CD4-positive, CD25-positive, alpha-beta regulatory T cell (primary cell): ENCODE data around the gene AK6. TPM values are rescaled to one million over a fixed set of nuclear protein-coding genes. Genes with fewer than 3 reads are reported as not detected.
A peak's percentile ranks its signal among the peaks of the same experiment; 100 is the strongest.

Source experiments
- ATAC-seq, 2 donors: fragments of 150-1000 bp; cut with Tn5 transposase; one replicate each; pipeline ENCODE4 v1.10.0; 2021; ENCODE audit warnings: low read depth in 2 of 2, moderate number of reproducible peaks in 2 of 2, moderate library complexity in 1 of 2
- DNase-seq, 3 donors: peaks; one replicate each; pipeline versions ENCODE4 v3.0.0 to v3.0.0-alpha.2; 2012 to 2022; ENCODE audit warnings: mixed read lengths in 1 of 3
- H3K27ac ChIP-seq: one replicate; pipeline ENCODE4 v1.7.0; 2013; ENCODE audit warnings: mild to moderate bottlenecking, low read length; ENCODE audit not compliant: insufficient read depth, poor library complexity, severe bottlenecking
- H3K27me3 ChIP-seq: one replicate; pipeline ENCODE4 v1.7.0; 2013; ENCODE audit warnings: low read length; ENCODE audit not compliant: control insufficient read depth, insufficient read depth
- H3K36me3 ChIP-seq: one replicate; pipeline ENCODE4 v1.7.0; 2013; ENCODE audit warnings: mild to moderate bottlenecking, low read length, moderate library complexity; ENCODE audit not compliant: control insufficient read depth, insufficient read depth
- H3K4me1 ChIP-seq: 2 replicates; pipeline ENCODE4 v1.7.0; 2013; ENCODE audit warnings: mild to moderate bottlenecking, low read length; ENCODE audit not compliant: insufficient read depth, control insufficient read depth, poor library complexity, severe bottlenecking
- H3K4me3 ChIP-seq: one replicate; pipeline ENCODE4 v1.7.0; 2013; ENCODE audit warnings: low read depth, mild to moderate bottlenecking, low read length, moderate library complexity
- H3K9me3 ChIP-seq, 2 experiments: 1 replicate in 1 of 2; 2 replicates in 1 of 2; pipeline ENCODE4 v1.7.0; 2013; ENCODE audit warnings: low read length in 2 of 2, mild to moderate bottlenecking in 1 of 2, moderate library complexity in 1 of 2; ENCODE audit not compliant: control insufficient read depth in 2 of 2
- H3K27ac Mint-ChIP-seq, 3 donors: one replicate each; pipeline ENCODE4 v1.8.0; 2020 to 2022; ENCODE audit warnings: mild to moderate bottlenecking in 3 of 3, mixed read lengths in 3 of 3, moderate library complexity in 2 of 3
- H3K27me3 Mint-ChIP-seq: one replicate; pipeline ENCODE4 v1.8.0; 2022; ENCODE audit warnings: mild to moderate bottlenecking, mixed read lengths
- H3K36me3 Mint-ChIP-seq: one replicate; pipeline ENCODE4 v1.8.0; 2020; ENCODE audit warnings: mixed read lengths
- H3K4me1 Mint-ChIP-seq, 4 donors: one replicate each; pipeline ENCODE4 v1.8.0; 2020 to 2022; ENCODE audit warnings: mixed read lengths in 4 of 4, mild to moderate bottlenecking in 1 of 4
- H3K4me3 Mint-ChIP-seq, 4 donors: one replicate each; pipeline ENCODE4 v1.8.0; 2020 to 2022; ENCODE audit warnings: mild to moderate bottlenecking in 4 of 4, mixed read lengths in 4 of 4, moderate library complexity in 3 of 4
- H3K9me3 Mint-ChIP-seq, 7 donors: one replicate each; pipeline ENCODE4 v1.8.0; 2020 to 2022; ENCODE audit warnings: mixed read lengths in 7 of 7, mild to moderate bottlenecking in 3 of 7, moderate library complexity in 2 of 7
- polyA plus RNA-seq, 4 donors: library from polyadenylated mRNA; unstranded; fragments of 300-500 nt; fragmentation: Illumina TruSeq; gene quantifications; one replicate each; pipeline ENCODE4 v1.2.3, GENCODE V29; 2021
- total RNA-seq: library from RNA; stranded (reverse); gene quantifications from one replicate; pipeline ENCODE4 v1.2.3, GENCODE V29; 2022

The AK6 gene
- total and polyA plus RNA-seq, 5 donors from 2014 or later: 9.8 to 98.1 (median 81.9) TPM

DNA sequence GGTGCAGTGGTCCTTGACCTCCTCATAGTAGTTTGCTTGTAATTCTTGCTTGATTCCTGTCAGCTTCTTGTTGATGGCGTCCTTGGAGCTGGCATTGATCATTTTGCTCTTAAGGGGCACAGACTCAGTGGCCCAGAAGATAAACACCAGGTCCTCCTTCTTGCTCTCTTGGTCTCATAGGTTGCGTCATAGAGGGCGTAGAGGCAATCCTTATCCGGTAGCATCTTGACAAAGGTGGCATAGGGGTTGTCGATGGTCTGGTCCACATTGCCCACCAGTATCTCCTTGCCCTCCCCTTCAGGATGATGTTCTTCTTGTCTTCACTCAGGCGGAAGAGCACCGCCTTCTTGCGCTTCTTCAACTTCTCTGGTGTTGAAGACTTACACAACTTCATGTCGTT lies 55.9 kb downstream of the AK6 start:
- no peaks in the 10 kb centered on the region for H3K27me3 ChIP-seq
- H3K9me3 ChIP-seq: peaks cover 0 to 4% of the 10 kb centered on the region in 2 experiments
- Mint-ChIP-seq H3K27ac (no peak overlapping the region), H3K36me3 (peaks cover 50% of the 10 kb centered on the region), H3K27me3 (no peaks in the 10 kb centered on the region), H3K4me3 (no peak overlapping the region), H3K9me3 (peaks cover 0 to 8% (median 6%) of the 10 kb centered on the region in 7 donors), H3K4me1 (peaks cover 0 to 2% (median 0%) of the 10 kb centered on the region in 4 donors)
- no peak overlapping the region for H3K4me3 ChIP-seq
- DNase-seq: no peak
- peaks cover 14% of the 10 kb centered on the region for H3K36me3 ChIP-seq
- no peaks in the 10 kb centered on the region for H3K4me1 ChIP-seq
- ATAC-seq: no peak
- no peak overlapping the region for H3K27ac ChIP-seq

DNA sequence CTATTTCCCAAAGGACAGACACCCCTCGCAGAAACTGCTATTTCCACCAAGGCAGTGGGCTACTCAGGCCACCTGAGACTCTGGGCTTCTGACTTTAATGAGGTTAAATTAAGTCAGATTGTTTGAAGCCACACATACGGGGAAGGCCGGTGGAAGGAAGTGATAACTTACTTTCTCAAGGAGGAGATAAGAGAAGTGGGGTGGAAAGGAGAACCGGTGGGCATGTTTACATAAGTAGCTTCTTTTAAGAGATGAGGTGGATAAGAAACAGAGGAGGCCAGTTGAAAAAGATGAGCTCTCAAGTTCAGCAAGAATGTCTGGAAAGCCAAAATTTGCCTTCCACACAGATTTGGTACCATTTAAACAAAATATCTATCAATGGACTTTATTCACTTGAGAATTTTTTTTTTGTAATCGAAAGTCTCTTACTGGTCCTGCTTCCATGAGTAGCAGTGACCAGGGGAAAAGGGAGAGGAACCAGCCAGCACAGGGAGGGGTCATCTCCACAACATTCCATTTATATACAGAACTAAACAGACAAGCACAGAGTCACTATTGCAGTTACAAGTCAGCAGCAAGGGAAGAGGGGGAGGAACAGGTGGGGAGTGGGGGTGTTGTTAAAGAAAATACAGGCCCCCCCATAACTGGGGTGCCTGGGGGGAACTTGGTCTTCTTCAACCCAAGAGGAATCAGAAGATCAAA lies 56.7 kb downstream of the AK6 start:
- H3K4me1 ChIP-seq: no peaks in the 10 kb centered on the region
- H3K27ac Mint-ChIP-seq: peak overlapping the region in 1 of 3 donors; percentile 20

DNA sequence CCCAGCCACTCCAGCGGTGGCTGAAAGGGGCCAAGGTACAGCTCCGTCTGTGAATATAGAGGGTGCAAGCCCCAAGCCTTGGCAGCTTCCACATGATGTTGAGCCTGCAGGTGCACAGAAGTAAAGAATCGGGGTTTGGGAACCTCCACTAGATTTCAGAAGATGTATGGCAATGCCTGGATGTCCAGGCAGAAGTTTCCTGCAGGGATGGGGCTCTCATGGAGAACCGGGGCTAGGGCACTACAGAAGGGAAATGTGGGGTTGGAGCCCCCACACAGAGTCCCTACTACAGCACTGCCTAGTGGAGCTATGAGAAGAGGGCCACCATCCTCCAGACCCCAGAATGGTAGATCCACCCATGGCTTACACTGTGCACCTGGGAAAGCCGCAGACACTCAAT lies 59.9 kb downstream of the AK6 start:
- H3K27me3 ChIP-seq: no peaks in the 10 kb centered on the region
- peaks cover 53% of the 10 kb centered on the region for H3K36me3 Mint-ChIP-seq

More for the DNA sequence above, 56.7 kb downstream of the AK6 start:
- Histone ChIP-seq H3K36me3 (peaks cover 14% of the 10 kb centered on the region), H3K27me3 (no peaks in the 10 kb centered on the region), H3K4me3 (no peak overlapping the region), H3K27ac (no peak overlapping the region), H3K9me3 (peaks cover 0 to 4% of the 10 kb centered on the region in 2 experiments)
- no peaks in the 10 kb centered on the region for H3K27me3 Mint-ChIP-seq
- H3K9me3 Mint-ChIP-seq: peaks cover 0 to 8% (median 6%) of the 10 kb centered on the region in 7 donors
- H3K4me3 Mint-ChIP-seq: no peak overlapping the region
- DNase-seq: no peak
- H3K4me1 Mint-ChIP-seq: peaks cover 0 to 2% (median 0%) of the 10 kb centered on the region in 4 donors
- ATAC-seq: no peak
- peaks cover 51% of the 10 kb centered on the region for H3K36me3 Mint-ChIP-seq

DNA sequence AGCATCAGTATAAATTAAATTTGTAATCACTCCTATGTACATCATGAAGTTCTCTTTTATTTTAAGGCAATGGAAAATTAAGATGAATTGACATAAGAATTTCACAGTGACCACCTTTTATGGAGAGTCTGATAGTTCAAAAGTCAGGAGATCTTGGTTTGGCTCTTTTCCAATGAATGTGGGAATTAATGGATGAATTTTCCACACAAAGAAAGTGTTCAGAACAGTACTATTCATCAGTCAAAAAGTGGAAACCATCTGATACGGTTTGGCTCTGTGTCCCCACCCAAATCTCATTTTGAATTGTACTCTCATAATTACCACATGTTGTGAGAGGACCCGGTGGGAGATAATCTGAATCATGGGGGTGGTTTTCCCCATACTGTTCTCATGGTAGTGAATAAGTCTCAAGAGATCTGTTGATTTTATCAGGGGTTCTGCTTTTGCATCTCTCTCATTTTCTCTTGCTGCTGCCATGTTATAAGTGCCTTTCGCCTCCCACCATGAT lies 61.2 kb downstream of the AK6 start:
- ATAC-seq (no peak), DNase-seq (no peak)
- Mint-ChIP-seq H3K9me3 (peaks cover 0 to 8% (median 6%) of the 10 kb centered on the region in 7 donors), H3K27ac (no peak overlapping the region), H3K4me1 (peaks cover 0 to 2% (median 0%) of the 10 kb centered on the region in 4 donors), H3K36me3 (peaks cover 45% of the 10 kb centered on the region), H3K4me3 (no peak overlapping the region), H3K27me3 (no peaks in the 10 kb centered on the region)
- Histone ChIP-seq H3K27me3 (no peaks in the 10 kb centered on the region), H3K4me3 (no peak overlapping the region), H3K4me1 (no peaks in the 10 kb centered on the region), H3K9me3 (peaks cover 0 to 4% of the 10 kb centered on the region in 2 experiments), H3K27ac (no peak overlapping the region), H3K36me3 (peaks cover 15% of the 10 kb centered on the region)

More for the DNA sequence above, 59.9 kb downstream of the AK6 start:
- Mint-ChIP-seq H3K9me3 (peaks cover 0 to 8% (median 6%) of the 10 kb centered on the region in 7 donors), H3K4me3 (no peak overlapping the region), H3K27me3 (no peaks in the 10 kb centered on the region), H3K27ac (no peak overlapping the region), H3K4me1 (peaks cover 0 to 2% (median 0%) of the 10 kb centered on the region in 4 donors)
- Histone ChIP-seq H3K36me3 (peaks cover 18% of the 10 kb centered on the region), H3K4me1 (no peaks in the 10 kb centered on the region), H3K27ac (no peak overlapping the region), H3K9me3 (peaks cover 0 to 4% of the 10 kb centered on the region in 2 experiments), H3K4me3 (no peak overlapping the region)
- DNase-seq (no peak), ATAC-seq (no peak)

DNA sequence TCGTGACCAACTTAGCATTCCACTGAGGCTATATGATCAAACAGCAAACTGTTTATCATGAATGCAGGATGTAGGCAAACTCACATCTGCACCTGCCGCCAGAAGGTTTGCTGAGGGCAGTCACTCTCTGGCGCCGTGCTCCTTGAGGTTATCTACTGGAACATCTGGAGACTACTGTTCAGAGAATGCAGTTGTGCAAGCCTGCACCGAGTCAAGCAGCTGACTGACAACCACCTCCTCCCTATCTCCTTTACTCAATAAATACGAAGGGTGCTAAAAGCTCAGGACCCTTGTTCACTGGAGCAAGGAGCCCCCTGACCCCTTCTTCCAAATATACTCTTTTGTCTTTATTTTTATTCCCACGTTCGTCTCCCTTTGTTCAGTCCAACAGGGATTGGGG lies 63.8 kb downstream of the AK6 start:
- Histone ChIP-seq H3K4me1 (no peaks in the 10 kb centered on the region), H3K9me3 (peaks cover 0 to 4% of the 10 kb centered on the region in 2 experiments), H3K27ac (no peak overlapping the region), H3K4me3 (no peak overlapping the region), H3K36me3 (peaks cover 10% of the 10 kb centered on the region), H3K27me3 (no peaks in the 10 kb centered on the region)
- no peaks in the 10 kb centered on the region for H3K27me3 Mint-ChIP-seq
- ATAC-seq: no peak
- DNase-seq: no peak
- H3K36me3 Mint-ChIP-seq: peaks cover 33% of the 10 kb centered on the region
- no peak overlapping the region for H3K27ac Mint-ChIP-seq
- H3K4me3 Mint-ChIP-seq: no peak overlapping the region
- H3K9me3 Mint-ChIP-seq: peaks cover 0 to 8% (median 6%) of the 10 kb centered on the region in 7 donors
- H3K4me1 Mint-ChIP-seq: no peaks in the 10 kb centered on the region

Other genes starting within 250 kb of the AK6 start
- 3.9 TPM for gene CCNB1, start 202.4 kb downstream of the AK6 start, total RNA-seq
- 10 to 100 TPM in 1 of 4 donors, 1 to 10 TPM in 3; 5.3 to 10.2 (median 8.7) TPM for gene CCNB1, start 202.4 kb downstream of the AK6 start, polyA plus RNA-seq
- gene CENPH, start 179.9 kb downstream of the AK6 start, total RNA-seq: 6.0 TPM
- gene CENPH, start 179.9 kb downstream of the AK6 start, polyA plus RNA-seq: 1 to 10 TPM; 5.6 to 9.3 (median 6.3) TPM
- gene CDK7, start 134.6 kb downstream of the AK6 start, total RNA-seq: 23.6 TPM
- gene CDK7, start 134.6 kb downstream of the AK6 start, polyA plus RNA-seq: 10 to 100 TPM; 24.9 to 34.9 (median 29.7) TPM
- gene CCDC125, start 36.7 kb downstream of the AK6 start, total RNA-seq: 3.7 TPM
- gene CCDC125, start 36.7 kb downstream of the AK6 start, polyA plus RNA-seq: 1 to 10 TPM in 3 of 4 donors, under 1 TPM in 1; 0.82 to 1.8 (median 1.5) TPM
- gene TAF9, start within 50 bp of the AK6 start, total RNA-seq: 47.7 TPM
- gene TAF9, start within 50 bp of the AK6 start, polyA plus RNA-seq: 100 to 1,000 TPM; 136 to 163 (median 145) TPM
- gene RAD17, start 298 bp upstream of the AK6 start, total RNA-seq: 23.3 TPM
- gene RAD17, start 298 bp upstream of the AK6 start, polyA plus RNA-seq: 10 to 100 TPM; 16.5 to 23.2 (median 18.9) TPM
- gene MARVELD2, start 45.6 kb upstream of the AK6 start, total RNA-seq: 0.52 TPM
- gene MARVELD2, start 45.6 kb upstream of the AK6 start, polyA plus RNA-seq: 1 to 10 TPM in 1 of 4 donors, under 1 TPM in 3; 0.07 to 1.4 (median 0.90) TPM
- gene OCLN, start 123.3 kb upstream of the AK6 start, total RNA-seq: 1.4 TPM
- under 1 TPM in 3 of 4 donors, not detected in 1; 0.06 to 0.09 (median 0.08) TPM for gene OCLN, start 123.3 kb upstream of the AK6 start, polyA plus RNA-seq
- 39.3 TPM for gene GTF2H2C, start 190.7 kb upstream of the AK6 start, total RNA-seq
- gene GTF2H2C, start 190.7 kb upstream of the AK6 start, polyA plus RNA-seq: 10 to 100 TPM; 16.9 to 27.2 (median 17.5) TPM